Neutrophil (primary cell): ENCODE measurements around the gene DMP1.

Source experiments
- H3K27ac ChIP-seq: fragments of 200-600 bp; sonication (generic); 2 replicates; pipeline ENCODE4 v1.5.1; 2016; ENCODE audit warnings: mild to moderate bottlenecking, moderate library complexity
- H3K27me3 ChIP-seq: fragments of 200-600 bp; sonication (generic); 2 replicates; pipeline ENCODE4 v1.6.0; 2016; ENCODE audit warnings: mild to moderate bottlenecking
- H3K36me3 ChIP-seq: fragments of 200-600 bp; sonication (generic); 2 replicates; pipeline ENCODE4 v1.5.1; 2017
- H3K4me1 ChIP-seq, 2 experiments: fragments of 200-600 bp in 1 of 2; sonication (generic) in 1 of 2; 1 replicate in 1 of 2; 2 replicates in 1 of 2; pipeline versions ENCODE4 v1.5.1 to v1.6.1; 2013 to 2016; ENCODE audit warnings: low read depth in 1 of 2, low read length in 1 of 2, mild to moderate bottlenecking in 1 of 2, moderate library complexity in 1 of 2; ENCODE audit not compliant: control insufficient read depth in 1 of 2, insufficient read depth in 1 of 2
- H3K4me3 ChIP-seq, 2 experiments: fragments of 200-600 bp in 1 of 2; sonication (generic) in 1 of 2; 1 replicate in 1 of 2; 2 replicates in 1 of 2; pipeline ENCODE4 v1.5.1; 2013 to 2016; ENCODE audit warnings: low read depth in 1 of 2, low read length in 1 of 2, mild to moderate bottlenecking in 1 of 2, moderate library complexity in 1 of 2
- H3K9me3 ChIP-seq: fragments of 200-600 bp; sonication (generic); 2 replicates; pipeline ENCODE4 v1.5.1; 2016
- TF ChIP-seq, protein P1 (sequence below): fragments of 200-600 bp; sonication (generic); IDR thresholded peaks from 2 replicates; pipeline ENCODE4 v1.5.1; 2016; ENCODE audit warnings: antibody characterized with exemption

The DMP1 gene

GRCh38 chr4:87620086-87620485 lies 30.0 kb upstream of the DMP1 start:
- Histone ChIP-seq H3K4me3 (no peak overlapping the region), H3K9me3 (no peaks in the 10 kb centered on the region), H3K4me1 (no peaks in the 10 kb centered on the region), H3K27ac (no peak overlapping the region), H3K27me3 (peaks cover 6% of the 10 kb centered on the region), H3K36me3 (no peaks in the 10 kb centered on the region)
- TF ChIP-seq, protein P1, sequence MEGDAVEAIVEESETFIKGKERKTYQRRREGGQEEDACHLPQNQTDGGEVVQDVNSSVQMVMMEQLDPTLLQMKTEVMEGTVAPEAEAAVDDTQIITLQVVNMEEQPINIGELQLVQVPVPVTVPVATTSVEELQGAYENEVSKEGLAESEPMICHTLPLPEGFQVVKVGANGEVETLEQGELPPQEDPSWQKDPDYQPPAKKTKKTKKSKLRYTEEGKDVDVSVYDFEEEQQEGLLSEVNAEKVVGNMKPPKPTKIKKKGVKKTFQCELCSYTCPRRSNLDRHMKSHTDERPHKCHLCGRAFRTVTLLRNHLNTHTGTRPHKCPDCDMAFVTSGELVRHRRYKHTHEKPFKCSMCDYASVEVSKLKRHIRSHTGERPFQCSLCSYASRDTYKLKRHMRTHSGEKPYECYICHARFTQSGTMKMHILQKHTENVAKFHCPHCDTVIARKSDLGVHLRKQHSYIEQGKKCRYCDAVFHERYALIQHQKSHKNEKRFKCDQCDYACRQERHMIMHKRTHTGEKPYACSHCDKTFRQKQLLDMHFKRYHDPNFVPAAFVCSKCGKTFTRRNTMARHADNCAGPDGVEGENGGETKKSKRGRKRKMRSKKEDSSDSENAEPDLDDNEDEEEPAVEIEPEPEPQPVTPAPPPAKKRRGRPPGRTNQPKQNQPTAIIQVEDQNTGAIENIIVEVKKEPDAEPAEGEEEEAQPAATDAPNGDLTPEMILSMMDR = no peak

- Histone ChIP-seq H3K4me1 (no peaks in the 10 kb centered on the region), H3K27me3 (peaks cover 6% of the 10 kb centered on the region), H3K27ac (no peak overlapping the region), H3K9me3 (no peaks in the 10 kb centered on the region), H3K36me3 (no peaks in the 10 kb centered on the region), H3K4me3 (no peak overlapping the region)
- TF ChIP-seq, protein P1 = no peak
Observed at GRCh38 chr4:87620491-87620890, 29.6 kb upstream of the DMP1 start.

- TF ChIP-seq, protein P1 = no peak
- peaks cover 6% of the 10 kb centered on the region for H3K27me3 ChIP-seq
- no peaks in the 10 kb centered on the region for H3K36me3 ChIP-seq
- no peak overlapping the region for H3K27ac ChIP-seq
- H3K4me1 ChIP-seq = no peaks in the 10 kb centered on the region
- no peaks in the 10 kb centered on the region for H3K9me3 ChIP-seq
- no peak overlapping the region for H3K4me3 ChIP-seq
Observed at GRCh38 chr4:87622303-87622702, 27.8 kb upstream of the DMP1 start.

DNA sequence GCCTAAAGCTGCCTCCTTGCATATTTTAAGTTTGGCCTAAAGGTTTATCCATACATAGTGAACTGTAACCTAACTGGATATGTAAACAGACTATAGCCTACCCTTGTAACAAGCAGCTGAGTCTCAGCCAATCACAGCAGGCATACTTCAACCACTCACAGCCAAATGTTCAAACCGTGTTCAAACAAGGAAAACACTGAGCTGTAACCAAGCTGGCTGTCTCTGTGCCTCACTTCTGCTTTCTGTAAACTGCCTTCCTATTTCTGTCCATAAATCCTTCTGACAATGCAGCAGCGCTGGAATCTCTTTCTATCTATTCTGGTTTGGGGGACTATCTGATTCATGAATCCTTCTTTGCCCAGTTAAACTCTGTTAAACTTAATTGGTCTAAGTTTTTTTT lies 25.4 kb upstream of the DMP1 start:
- no peak overlapping the region for H3K4me3 ChIP-seq
- H3K9me3 ChIP-seq = no peaks in the 10 kb centered on the region
- no peaks in the 10 kb centered on the region for H3K4me1 ChIP-seq
- no peaks in the 10 kb centered on the region for H3K36me3 ChIP-seq
- no peak overlapping the region for H3K27ac ChIP-seq
- no peaks in the 10 kb centered on the region for H3K27me3 ChIP-seq
- TF ChIP-seq, protein P1 = no peak

DNA sequence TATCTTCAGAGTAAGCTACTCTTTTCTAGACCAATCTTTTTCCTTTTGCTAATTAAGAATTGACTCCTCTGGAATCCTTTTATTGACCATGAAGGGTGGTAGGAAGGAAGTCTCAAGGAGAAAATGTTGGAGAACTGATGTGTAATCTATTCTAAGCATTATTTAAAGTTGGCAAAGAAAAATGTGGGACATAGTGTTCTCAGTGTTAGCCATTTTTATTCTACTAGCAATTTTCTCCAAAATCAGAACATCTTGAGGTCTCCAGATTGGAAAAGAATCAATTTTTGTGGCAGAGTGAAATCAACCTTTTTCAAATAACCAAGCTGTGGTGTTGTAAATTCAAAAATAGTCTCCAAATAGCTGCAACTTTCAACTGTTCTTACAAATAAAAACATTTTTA lies 18.4 kb upstream of the DMP1 start:
- Histone ChIP-seq H3K9me3 (no peaks in the 10 kb centered on the region), H3K4me3 (no peak overlapping the region), H3K27me3 (no peaks in the 10 kb centered on the region), H3K36me3 (no peaks in the 10 kb centered on the region), H3K27ac (no peak overlapping the region), H3K4me1 (no peaks in the 10 kb centered on the region)
- TF ChIP-seq, protein P1 = no peak

GRCh38 chr4:87632469-87632868 lies 17.6 kb upstream of the DMP1 start:
- TF ChIP-seq, protein P1 = no peak
- Histone ChIP-seq H3K9me3 (no peaks in the 10 kb centered on the region), H3K4me3 (no peak overlapping the region), H3K36me3 (no peaks in the 10 kb centered on the region), H3K27me3 (no peaks in the 10 kb centered on the region), H3K27ac (no peak overlapping the region), H3K4me1 (no peaks in the 10 kb centered on the region)
